Measurements from ENCODE around the gene B4GALT6.

The B4GALT6 gene

DNA sequence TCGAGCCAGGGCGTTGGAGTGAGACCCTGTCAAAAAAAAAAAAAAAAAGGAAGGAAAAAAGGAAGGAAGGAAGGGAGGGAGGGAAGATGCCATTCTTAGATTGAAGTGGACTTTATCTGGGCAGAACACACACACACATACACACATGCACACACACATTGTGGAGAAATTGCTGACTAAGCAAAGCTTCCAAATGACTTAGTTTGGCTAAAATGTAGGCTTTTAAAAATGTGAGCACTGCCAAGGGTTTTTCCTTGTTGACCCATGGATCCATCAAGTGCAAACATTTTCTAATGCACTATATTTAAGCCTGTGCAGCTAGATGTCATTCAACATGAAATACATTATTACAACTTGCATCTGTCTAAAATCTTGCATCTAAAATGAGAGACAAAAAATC lies 93.3 kb downstream of the B4GALT6 start:
- no peak for DNase-seq

DNA sequence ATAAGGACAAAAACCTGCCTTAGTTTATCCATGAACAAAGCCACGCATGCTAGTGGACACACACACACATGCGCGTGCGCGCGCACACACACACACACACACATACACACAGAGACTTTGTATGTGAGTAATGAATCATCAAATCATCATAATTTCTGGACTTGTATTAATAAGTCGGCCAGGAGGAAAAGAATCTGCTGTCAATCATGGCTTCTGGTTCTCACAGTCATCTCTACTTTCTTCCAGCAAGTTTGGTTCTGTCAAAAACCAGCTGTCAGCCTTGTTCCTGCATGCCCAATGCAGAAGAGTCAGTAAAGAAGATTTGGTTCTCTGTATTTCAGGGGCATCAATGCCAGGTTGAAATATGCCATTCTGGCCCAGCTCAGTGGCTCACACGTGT lies 93.8 kb downstream of the B4GALT6 start:
- DNase-seq, result no peak

DNA sequence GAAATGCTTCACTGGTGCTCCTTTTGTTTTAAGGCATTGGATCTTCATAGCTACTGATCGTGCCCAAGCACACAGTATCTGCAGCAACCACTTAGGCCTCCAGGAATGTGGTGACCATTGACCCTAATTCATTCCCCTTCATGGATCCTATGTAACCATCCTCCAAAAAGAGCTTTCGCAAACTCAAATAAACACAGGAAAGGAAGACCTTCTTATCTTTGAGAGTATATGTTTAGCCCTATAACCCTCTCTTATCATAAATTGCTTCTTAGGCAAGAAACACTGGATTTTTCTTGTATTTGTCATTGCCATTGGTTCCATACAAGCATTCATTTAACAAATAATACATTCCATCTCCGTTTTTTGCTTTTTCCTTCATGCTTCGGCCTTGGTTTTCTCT lies 96.9 kb downstream of the B4GALT6 start:
- no peak for DNase-seq

DNA sequence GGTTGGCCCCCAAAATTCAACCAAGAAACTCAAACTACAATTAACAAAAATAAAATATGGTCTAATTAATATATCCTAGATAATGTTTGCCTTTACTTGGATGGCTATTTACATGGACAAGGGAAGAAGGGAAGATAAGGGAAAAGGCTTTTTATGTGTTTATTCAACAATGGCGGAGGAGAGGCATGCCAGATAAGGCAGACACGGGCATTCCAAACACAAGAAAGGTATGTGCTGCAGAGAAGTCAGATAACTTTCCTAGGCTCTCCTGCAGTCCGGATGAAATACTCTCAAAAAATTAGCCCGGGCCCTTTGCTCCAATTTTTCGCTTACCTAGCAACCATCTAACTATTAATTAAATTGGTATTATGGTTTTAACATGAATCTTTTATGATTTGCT lies 97.8 kb downstream of the B4GALT6 start:
- no peak for DNase-seq

DNA sequence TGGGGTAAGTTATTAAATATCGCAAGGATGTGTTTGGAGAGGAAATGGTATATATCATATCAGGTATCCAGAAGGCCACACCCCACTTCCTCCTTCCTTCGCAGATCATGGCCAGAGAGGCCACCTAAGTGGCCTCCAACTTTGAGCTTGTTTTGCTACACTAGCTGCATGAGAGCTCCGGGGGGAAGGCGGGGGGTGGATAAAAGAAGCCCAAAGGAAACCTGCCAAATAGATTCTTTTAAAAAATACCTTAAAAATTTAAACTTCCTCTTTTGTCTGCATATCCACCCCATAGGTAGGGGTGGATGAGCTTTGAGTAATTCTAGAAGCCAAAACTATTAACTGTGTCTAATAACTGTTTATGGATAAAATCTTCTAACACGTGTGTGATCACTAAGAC lies 98.4 kb downstream of the B4GALT6 start:
- DNase-seq, result no peak

DNA sequence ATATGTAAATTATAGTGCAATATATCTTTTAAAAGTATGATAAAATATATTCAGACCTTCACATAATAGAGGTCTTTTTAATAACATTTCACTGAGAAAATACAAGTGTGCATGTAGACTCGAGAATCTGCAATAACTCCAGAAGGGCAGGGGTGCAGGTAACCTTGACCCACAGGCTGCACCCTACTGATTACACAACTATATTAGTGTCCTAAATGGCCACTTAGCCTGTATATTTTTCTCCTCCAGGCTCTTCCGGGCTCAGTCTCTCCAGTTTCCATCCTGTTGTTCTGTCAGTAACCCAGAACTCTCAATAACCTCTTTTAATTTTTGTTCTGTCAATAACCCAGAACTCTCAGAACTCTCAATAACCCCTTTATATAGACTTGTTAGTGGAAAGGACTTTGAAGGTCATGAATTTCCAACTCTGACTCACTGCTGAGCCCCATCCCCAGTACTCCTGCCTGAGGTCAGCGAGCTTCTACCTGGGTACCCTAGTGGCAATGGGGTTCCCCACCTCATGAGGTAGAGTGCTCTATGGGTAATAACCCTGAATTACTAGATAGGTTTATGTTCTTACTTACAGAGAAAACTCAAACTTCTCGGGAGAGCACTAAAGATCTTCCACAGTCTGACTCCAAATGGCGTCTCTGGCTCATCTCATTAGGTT lies 101.1 kb downstream of the B4GALT6 start:
- no peak for DNase-seq

DNA sequence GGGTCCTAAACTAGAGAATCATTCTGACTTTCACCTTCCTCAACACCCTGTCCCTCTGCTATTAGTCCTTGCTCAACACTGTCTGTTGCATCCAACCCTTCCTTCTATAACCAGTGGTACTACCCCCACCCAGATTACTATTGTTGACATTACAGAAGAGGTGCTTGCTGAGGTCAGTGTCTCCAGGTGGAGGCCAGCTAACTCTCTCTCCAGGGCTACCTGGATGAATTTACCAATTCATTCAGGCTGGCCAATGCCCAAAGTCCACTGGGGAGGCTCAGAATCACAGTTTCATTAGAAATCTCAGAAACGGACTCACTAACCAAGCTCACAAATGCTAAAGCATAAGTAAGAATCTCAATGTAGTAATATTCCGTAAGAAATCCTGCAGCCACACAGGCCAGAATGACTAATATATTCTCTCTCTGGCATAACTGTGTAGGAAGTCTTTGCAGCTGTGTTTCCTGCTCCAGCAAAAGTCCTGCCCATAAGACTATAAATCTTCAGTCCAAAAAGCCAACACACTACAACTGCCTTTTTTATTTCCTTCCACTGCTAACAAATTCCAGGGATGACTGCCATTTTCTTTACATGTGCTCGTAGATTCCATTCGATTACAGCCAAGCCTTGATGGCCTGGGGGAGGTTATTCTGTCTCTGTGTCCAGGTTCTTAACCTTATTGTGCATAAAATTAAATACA lies 102.7 kb downstream of the B4GALT6 start:
- DNase-seq, result no peak

DNA sequence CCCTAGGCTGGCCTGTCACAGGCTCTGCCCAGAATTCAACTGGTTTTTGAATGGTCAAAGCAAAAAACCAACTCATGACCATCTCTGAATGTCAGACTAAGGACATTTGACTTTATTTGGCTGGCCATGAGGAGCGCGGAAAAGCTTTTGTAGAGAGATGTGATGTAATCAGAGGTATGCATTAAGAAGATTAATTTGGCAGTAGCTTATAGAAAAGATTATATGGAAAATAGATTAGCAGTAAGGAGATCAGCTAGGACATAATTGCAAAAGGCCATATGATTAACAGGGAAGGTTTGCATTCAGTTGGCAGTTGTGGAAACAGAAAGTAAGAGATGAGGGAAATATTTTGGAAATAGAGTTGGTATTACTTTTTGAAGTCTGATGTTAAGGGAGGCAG lies 105.0 kb downstream of the B4GALT6 start:
- no peak for DNase-seq

DNA sequence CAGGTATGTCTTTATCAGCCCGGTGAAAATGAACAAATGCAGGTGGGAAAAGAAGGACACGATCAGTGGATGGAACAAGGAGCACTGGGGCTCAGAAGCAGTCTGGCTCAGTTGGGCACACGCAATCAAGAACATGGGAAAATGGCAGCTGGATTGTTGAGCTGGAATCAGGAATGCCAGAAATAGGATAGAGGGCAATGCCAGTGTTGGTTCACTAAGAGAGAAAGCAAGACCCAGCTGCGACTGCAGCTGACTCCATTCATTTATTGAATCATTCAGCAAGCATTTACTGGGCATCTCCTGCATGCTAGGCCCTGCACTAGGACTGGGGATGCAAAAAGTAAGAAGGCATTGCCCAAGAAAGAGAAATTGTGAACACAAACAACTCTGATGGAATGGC lies 106.3 kb downstream of the B4GALT6 start:
- DNase-seq, result no peak

DNA sequence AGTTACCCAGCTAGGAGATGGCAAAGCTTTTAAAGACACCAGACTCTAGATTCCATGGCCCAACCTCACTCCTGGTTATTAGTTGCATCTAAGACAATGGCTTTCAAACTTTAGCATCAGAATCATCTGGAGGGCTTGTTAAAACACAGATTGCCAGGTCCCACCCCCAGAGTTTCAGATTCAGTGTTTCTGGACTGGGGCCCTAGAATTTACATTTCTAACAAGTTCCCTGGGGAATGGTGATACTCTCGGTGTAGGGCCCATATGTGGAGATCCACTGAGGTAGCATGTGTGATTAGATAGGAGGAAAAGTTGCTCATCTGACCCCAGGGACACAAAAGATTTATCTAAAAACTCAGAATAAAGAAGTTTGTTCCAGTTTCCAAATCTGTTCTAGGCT lies 107.2 kb downstream of the B4GALT6 start:
- no peak for DNase-seq

DNA sequence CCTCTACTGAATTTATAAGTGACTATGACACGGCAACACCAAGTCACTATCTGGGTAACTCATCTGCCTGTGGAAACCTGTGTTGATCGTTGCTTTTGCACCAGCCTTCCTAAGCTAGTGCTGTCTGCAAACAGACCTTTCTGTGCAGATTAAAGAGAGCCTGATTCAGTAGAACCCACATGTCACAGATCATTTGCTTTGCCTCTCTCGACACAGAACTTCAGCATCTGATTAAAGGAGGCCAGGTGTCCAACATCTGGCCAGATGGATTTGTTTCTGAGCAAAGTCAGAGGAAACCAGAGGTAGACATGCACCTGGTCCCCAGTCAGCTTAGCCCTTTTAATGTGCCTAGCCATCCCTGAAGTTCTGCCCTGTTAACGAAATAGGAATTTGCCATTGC lies 107.7 kb downstream of the B4GALT6 start:
- no peak for DNase-seq

DNA sequence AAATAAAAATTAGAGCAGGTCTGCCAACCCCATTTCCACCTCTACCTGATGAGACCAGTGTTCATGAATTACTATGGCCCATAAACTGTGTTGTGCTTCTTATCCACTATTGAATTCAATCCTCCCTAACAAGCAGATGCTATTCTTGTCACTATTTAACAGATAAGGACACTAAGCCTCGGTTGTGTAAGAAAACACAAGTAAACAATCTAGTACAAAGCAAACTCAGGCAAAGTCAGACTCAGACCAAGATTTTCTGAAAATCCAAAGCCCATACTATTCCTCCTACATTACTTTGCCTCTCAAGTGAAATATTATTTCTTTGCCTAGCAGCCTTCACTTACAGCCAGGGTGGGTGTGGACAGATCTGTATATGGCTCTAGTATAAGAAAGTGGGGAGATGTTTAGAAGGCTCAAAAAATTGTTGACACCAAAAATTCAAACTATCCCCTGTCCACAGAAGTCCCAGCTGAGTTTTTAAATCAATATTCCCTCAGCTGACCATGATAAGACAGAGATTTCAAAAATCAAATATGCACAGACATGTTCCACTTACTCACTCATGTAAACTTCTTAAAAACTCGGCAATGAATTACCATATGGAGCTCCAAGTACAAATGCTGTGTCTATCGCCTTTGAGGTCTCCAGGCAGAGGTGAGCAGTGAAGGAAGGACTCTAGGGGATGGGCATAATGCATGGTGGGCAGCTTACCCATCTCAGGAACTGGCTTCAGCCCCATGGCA lies 108.7 kb downstream of the B4GALT6 start:
- DNase-seq, result no peak

DNA sequence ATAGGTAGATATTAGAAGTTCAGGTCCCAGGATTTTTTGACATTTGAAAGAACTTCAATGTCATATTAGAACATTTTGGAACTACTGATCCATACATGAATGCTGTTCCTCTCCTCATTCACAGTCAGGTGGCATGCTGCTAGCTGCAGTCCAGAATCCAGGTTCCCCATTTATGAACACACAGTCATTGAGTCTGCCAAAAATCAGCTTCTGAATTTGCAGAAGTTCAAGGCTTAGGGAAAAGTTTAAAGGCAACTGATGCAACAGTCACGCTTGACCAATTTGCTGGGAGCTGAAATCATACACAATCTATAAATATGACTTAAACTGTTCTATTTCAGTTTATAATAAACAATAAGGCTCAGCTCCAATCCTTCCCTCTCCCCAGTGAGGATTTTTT lies 110.0 kb downstream of the B4GALT6 start:
- no peak for DNase-seq

Data from midbrain (tissue), 1 donor.